HCT116 (cell line): ENCODE measurements around the gene TEKT5.

Source experiments
- ATF3 ChIP-seq: IDR thresholded peaks from 2 replicates; pipeline ENCODE4 v1.6.1; 2012
- CEBPB ChIP-seq: IDR thresholded peaks from 2 replicates; pipeline ENCODE4 v1.6.1; 2012; ENCODE audit warnings: low read depth
- CTCF ChIP-seq, 3 experiments: fragments of 200-600 bp in 1 of 3; sonication (generic) in 1 of 3; IDR thresholded peaks in 2 of 3; conservative IDR thresholded peaks in 1 of 3; 2 replicates each; pipeline ENCODE4 v1.5.1; 2012 to 2017; ENCODE audit warnings: low read depth in 2 of 3, low read length in 2 of 3, antibody characterized with exemption in 1 of 3, borderline replicate concordance in 1 of 3, control low read depth in 1 of 3, mild to moderate bottlenecking in 1 of 3, mixed read lengths in 1 of 3, mixed run types in 1 of 3, moderate library complexity in 1 of 3; ENCODE audit not compliant: insufficient read depth in 1 of 3
- ELF1 ChIP-seq: IDR thresholded peaks from 2 replicates; pipeline ENCODE4 v1.6.1; 2012; ENCODE audit warnings: low read depth, borderline replicate concordance
- EZH2 ChIP-seq: fragments of 200-600 bp; sonication (generic); IDR thresholded peaks from 2 replicates; pipeline ENCODE4 v1.6.1; 2017; ENCODE audit warnings: antibody characterized with exemption, mixed run types
- JUND ChIP-seq: IDR thresholded peaks from 2 replicates; pipeline ENCODE4 v1.6.1; 2012
- POLR2A ChIP-seq: IDR thresholded peaks from 2 replicates; pipeline ENCODE4 v1.7.0; 2011; ENCODE audit warnings: borderline replicate concordance; ENCODE audit not compliant: insufficient read depth, insufficient read length; ENCODE audit errors: extremely low read depth
- SP1 ChIP-seq: IDR thresholded peaks from 2 replicates; pipeline ENCODE4 v1.6.1; 2012; ENCODE audit warnings: low read depth
- SRF ChIP-seq: IDR thresholded peaks from 2 replicates; pipeline ENCODE4 v1.6.1; 2012; ENCODE audit warnings: low read depth
- ZNF274 ChIP-seq: fragments of 200-500 bp; sonication (Bioruptor generic); IDR thresholded peaks from 2 replicates; pipeline ENCODE4 v1.6.1; 2014; ENCODE audit warnings: mild to moderate bottlenecking, low read depth, low read length, inconsistent platforms

- no peak for TF ChIP-seq CTCF (IDR thresholded peaks at IDR 0.05 in 2 of 3, conservative IDR thresholded peaks at IDR 0.05 in 1 of 3; ENCODE audit: borderline replicate concordance in 1 of 3, insufficient read depth in 1 of 3, low read depth in 2 of 3, low read length in 2 of 3)
- no peak for TF ChIP-seq JUND
- no peak for TF ChIP-seq POLR2A
- no peak for TF ChIP-seq CEBPB
- no peak for TF ChIP-seq ZNF274
- no peak for TF ChIP-seq ATF3
- no peak for TF ChIP-seq SRF
- no peak for TF ChIP-seq EZH2
- TF ChIP-seq SP1, result no peak
- TF ChIP-seq ELF1, result no peak
Measured at GRCh38 chr16:10692470-10692869, 2.3 kb downstream of the TEKT5 start.
